Panc1 (cell line): ENCODE results near the gene ABCB1.

ENCODE experiments used
- CTCF ChIP-seq: fragments of 450-650 bp; IDR thresholded peaks from 2 replicates; pipeline ENCODE4 v1.5.1; 2017; ENCODE audit warnings: mild to moderate bottlenecking
- POLR2AphosphoS5 ChIP-seq: IDR thresholded peaks from 2 replicates; pipeline ENCODE4 v1.6.1; 2012; ENCODE audit warnings: mild to moderate bottlenecking, low read depth, low read length, moderate library complexity

GRCh38 chr7:87459941-87460340, 140.7 kb downstream of the ABCB1 start:
- TF ChIP-seq CTCF (no peak), POLR2AphosphoS5 (no peak)
